ENCODE measurements around the gene OR2K2.
A peak's percentile ranks its signal among the peaks of the same experiment; 100 is the strongest.

OR2K2 gene

GRCh38 chr9:111330124-111330523 is at the start of gene OR2K2:
OR2K2 (minus strand) TSS chr9:111330224; CDS start chr9:111328433, 1,791 bp downstream.
- Histone ChIP-seq H3K27me3 (ENCODE audit: control insufficient read depth in 5 of 5, insufficient read depth in 4 of 5, low read length in 5 of 5) (no peaks in the 10 kb centered on the region), H3K9ac (ENCODE audit: low read length in 5 of 5) (no peak within 1 kb of the TSS), H3K4me3 (ENCODE audit: low read depth in 1 of 5, low read length in 5 of 5) (no peak within 1 kb of the TSS), H3K9me3 (ENCODE audit: control insufficient read depth in 5 of 5, low read length in 5 of 5) (no peaks in the 10 kb centered on the region), H3K27ac (ENCODE audit: low read depth, low read length) (no peak within 1 kb of the TSS), H3K4me1 (ENCODE audit: control insufficient read depth in 5 of 5, insufficient read depth in 5 of 5, low read length in 5 of 5) (no peaks in the 10 kb centered on the region), H3K36me3 (ENCODE audit: control insufficient read depth in 5 of 5, insufficient read depth in 5 of 5, low read length in 5 of 5) (no peaks in the 10 kb centered on the region)

GRCh38 chr9:111375817-111376564 is 46.0 kb upstream of the OR2K2 start:
- Histone ChIP-seq H3K36me3 (ENCODE audit: control insufficient read depth in 5 of 5, insufficient read depth in 5 of 5, low read length in 5 of 5) (peaks cover 67 to 84% (median 77%) of the 10 kb centered on the region in 5 donors), H3K4me1 (ENCODE audit: control insufficient read depth in 5 of 5, insufficient read depth in 5 of 5, low read length in 5 of 5) (no peaks in the 10 kb centered on the region), H3K27ac (ENCODE audit: low read depth, low read length) (no peak overlapping the region), H3K9me3 (ENCODE audit: control insufficient read depth in 5 of 5, low read length in 5 of 5) (no peaks in the 10 kb centered on the region), H3K27me3 (ENCODE audit: control insufficient read depth in 5 of 5, insufficient read depth in 4 of 5, low read length in 5 of 5) (no peaks in the 10 kb centered on the region), H3K9ac (ENCODE audit: low read length in 5 of 5) (no peak overlapping the region), H3K4me3 (ENCODE audit: low read depth in 1 of 5, low read length in 5 of 5) (no peak overlapping the region)

DNA sequence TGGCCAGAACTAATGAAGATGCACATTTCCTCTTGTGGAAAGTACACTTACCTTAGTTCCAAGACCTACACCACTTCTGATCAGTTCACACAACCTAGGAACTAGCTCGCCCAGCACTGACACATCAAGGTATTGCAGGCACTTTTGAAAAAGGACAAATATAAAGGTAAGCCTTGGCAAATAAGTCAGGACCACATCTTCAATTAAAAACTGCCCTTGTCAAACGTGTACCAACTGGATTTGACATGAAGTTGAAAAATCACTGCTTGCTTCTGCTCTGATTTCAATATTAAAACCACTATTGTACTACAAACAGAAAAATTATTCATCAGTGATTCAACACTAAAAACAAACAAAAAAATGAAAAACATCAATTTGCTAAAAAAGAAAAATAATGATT is 45.0 kb upstream of the OR2K2 start:
- H3K36me3 ChIP-seq (ENCODE audit: control insufficient read depth in 5 of 5, insufficient read depth in 5 of 5, low read length in 5 of 5) = peaks cover 74 to 87% (median 82%) of the 10 kb centered on the region in 5 donors
- H3K9me3 ChIP-seq (ENCODE audit: control insufficient read depth in 5 of 5, low read length in 5 of 5) = no peaks in the 10 kb centered on the region
- no peak overlapping the region for H3K27ac ChIP-seq (ENCODE audit: low read depth, low read length)
- no peaks in the 10 kb centered on the region for H3K4me1 ChIP-seq (ENCODE audit: control insufficient read depth in 5 of 5, insufficient read depth in 5 of 5, low read length in 5 of 5)
- no peaks in the 10 kb centered on the region for H3K27me3 ChIP-seq (ENCODE audit: control insufficient read depth in 5 of 5, insufficient read depth in 4 of 5, low read length in 5 of 5)
- no peak overlapping the region for H3K4me3 ChIP-seq (ENCODE audit: low read depth in 1 of 5, low read length in 5 of 5)
- no peak overlapping the region for H3K9ac ChIP-seq (ENCODE audit: low read length in 5 of 5)

DNA sequence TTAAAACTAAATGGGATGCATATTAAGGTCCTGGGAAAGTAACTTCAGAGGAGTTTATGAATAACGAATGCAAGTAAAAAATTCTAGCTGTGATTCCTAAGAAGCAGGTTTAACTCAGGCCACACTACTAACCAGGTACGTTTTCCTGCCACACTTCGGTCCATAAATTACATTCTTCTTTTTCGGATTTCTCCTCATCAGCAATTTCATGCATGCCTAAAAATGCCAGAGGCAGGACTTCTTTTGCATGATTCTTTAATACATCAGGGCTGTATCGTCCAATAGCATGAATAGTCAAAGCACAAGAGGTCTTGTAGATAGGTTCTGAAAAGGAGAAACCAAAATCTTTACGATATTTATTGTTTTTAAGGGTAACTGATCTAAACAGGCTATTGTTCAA is 42.3 kb upstream of the OR2K2 start:
- Histone ChIP-seq H3K9me3 (ENCODE audit: control insufficient read depth in 5 of 5, low read length in 5 of 5) (no peaks in the 10 kb centered on the region), H3K36me3 (ENCODE audit: control insufficient read depth in 5 of 5, insufficient read depth in 5 of 5, low read length in 5 of 5) (peaks cover 84 to 91% (median 89%) of the 10 kb centered on the region in 5 donors), H3K27me3 (ENCODE audit: control insufficient read depth in 5 of 5, insufficient read depth in 4 of 5, low read length in 5 of 5) (no peaks in the 10 kb centered on the region), H3K4me3 (ENCODE audit: low read depth in 1 of 5, low read length in 5 of 5) (no peak overlapping the region), H3K4me1 (ENCODE audit: control insufficient read depth in 5 of 5, insufficient read depth in 5 of 5, low read length in 5 of 5) (no peaks in the 10 kb centered on the region), H3K9ac (ENCODE audit: low read length in 5 of 5) (no peak overlapping the region), H3K27ac (ENCODE audit: low read depth, low read length) (no peak overlapping the region)

DNA sequence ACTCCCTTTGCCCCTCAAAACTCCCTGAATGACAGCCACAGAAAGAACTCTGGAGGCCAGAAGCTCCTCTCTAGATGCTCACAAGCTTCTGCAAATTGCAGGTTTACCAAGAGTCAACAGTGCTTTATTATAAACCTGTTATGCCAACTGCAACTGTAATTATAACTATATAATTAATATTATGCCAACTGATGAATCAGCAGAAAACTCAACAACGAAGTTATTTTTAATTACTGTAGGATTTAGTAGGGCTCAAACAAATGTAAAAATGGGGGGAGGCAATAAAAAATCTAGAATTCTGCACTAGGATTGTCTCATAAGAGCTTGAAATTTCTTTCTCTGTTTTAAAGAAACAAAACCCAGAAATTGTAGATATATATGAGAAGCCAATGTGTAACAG is 37.0 kb upstream of the OR2K2 start:
- no peak overlapping the region for H3K27ac ChIP-seq (ENCODE audit: low read depth, low read length)
- H3K4me1 ChIP-seq (ENCODE audit: control insufficient read depth in 5 of 5, insufficient read depth in 5 of 5, low read length in 5 of 5) = no peaks in the 10 kb centered on the region
- no peak overlapping the region for H3K4me3 ChIP-seq (ENCODE audit: low read depth in 1 of 5, low read length in 5 of 5)
- H3K36me3 ChIP-seq (ENCODE audit: control insufficient read depth in 5 of 5, insufficient read depth in 5 of 5, low read length in 5 of 5) = peaks cover 81 to 95% (median 86%) of the 10 kb centered on the region in 5 donors
- no peaks in the 10 kb centered on the region for H3K27me3 ChIP-seq (ENCODE audit: control insufficient read depth in 5 of 5, insufficient read depth in 4 of 5, low read length in 5 of 5)
- H3K9ac ChIP-seq (ENCODE audit: low read length in 5 of 5) = no peak overlapping the region
- no peaks in the 10 kb centered on the region for H3K9me3 ChIP-seq (ENCODE audit: control insufficient read depth in 5 of 5, low read length in 5 of 5)

- H3K9me3 ChIP-seq (ENCODE audit: control insufficient read depth in 5 of 5, low read length in 5 of 5) = no peaks in the 10 kb centered on the region
- no peak overlapping the region for H3K9ac ChIP-seq (ENCODE audit: low read length in 5 of 5)
- H3K4me3 ChIP-seq (ENCODE audit: low read depth in 1 of 5, low read length in 5 of 5) = no peak overlapping the region
- no peak overlapping the region for H3K27ac ChIP-seq (ENCODE audit: low read depth, low read length)
- no peaks in the 10 kb centered on the region for H3K4me1 ChIP-seq (ENCODE audit: control insufficient read depth in 5 of 5, insufficient read depth in 5 of 5, low read length in 5 of 5)
- peaks cover 40 to 64% (median 60%) of the 10 kb centered on the region in 5 donors for H3K36me3 ChIP-seq (ENCODE audit: control insufficient read depth in 5 of 5, insufficient read depth in 5 of 5, low read length in 5 of 5)
- no peaks in the 10 kb centered on the region for H3K27me3 ChIP-seq (ENCODE audit: control insufficient read depth in 5 of 5, insufficient read depth in 4 of 5, low read length in 5 of 5)
These were observed 32.5 kb upstream of the OR2K2 start for GRCh38 chr9:111362526-111362925.

DNA sequence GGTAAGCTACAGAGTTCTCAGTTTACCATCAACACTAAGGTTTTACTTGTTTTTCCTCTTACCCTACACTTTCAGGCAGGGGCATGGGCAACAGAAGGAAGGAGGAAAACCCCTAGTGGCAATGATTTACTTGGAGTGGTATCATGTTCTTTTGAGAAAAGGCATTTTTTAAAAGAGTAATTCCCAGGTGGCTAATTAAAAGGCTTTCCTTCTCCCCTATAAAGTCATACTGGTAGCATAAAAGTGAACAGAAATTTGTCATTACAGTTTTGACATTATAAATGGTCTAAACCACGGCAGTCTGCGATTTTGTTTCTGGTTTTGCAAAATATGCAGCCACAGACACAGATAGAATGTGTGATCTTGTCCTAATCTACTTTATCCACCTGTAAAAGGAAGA is 30.9 kb upstream of the OR2K2 start:
- Histone ChIP-seq H3K9me3 (ENCODE audit: control insufficient read depth in 5 of 5, low read length in 5 of 5) (no peaks in the 10 kb centered on the region), H3K27ac (ENCODE audit: low read depth, low read length) (no peak overlapping the region), H3K4me1 (ENCODE audit: control insufficient read depth in 5 of 5, insufficient read depth in 5 of 5, low read length in 5 of 5) (peaks cover 0 to 11% (median 10%) of the 10 kb centered on the region in 5 donors), H3K9ac (ENCODE audit: low read length in 5 of 5) (no peak overlapping the region), H3K4me3 (ENCODE audit: low read depth in 1 of 5, low read length in 5 of 5) (no peak overlapping the region), H3K27me3 (ENCODE audit: control insufficient read depth in 5 of 5, insufficient read depth in 4 of 5, low read length in 5 of 5) (no peaks in the 10 kb centered on the region), H3K36me3 (ENCODE audit: control insufficient read depth in 5 of 5, insufficient read depth in 5 of 5, low read length in 5 of 5) (peaks cover 27 to 50% (median 45%) of the 10 kb centered on the region in 5 donors)

GRCh38 chr9:111356481-111357244 is 26.6 kb upstream of the OR2K2 start:
- Histone ChIP-seq H3K27ac (ENCODE audit: low read depth, low read length) (peak overlapping the region; percentile 27), H3K4me3 (ENCODE audit: low read depth in 1 of 5, low read length in 5 of 5) (peak overlapping the region; percentile 39 to 67 (median 56)), H3K36me3 (ENCODE audit: control insufficient read depth in 5 of 5, insufficient read depth in 5 of 5, low read length in 5 of 5) (peaks cover 0 to 15% (median 10%) of the 10 kb centered on the region in 5 donors), H3K9me3 (ENCODE audit: control insufficient read depth in 5 of 5, low read length in 5 of 5) (no peaks in the 10 kb centered on the region), H3K27me3 (ENCODE audit: control insufficient read depth in 5 of 5, insufficient read depth in 4 of 5, low read length in 5 of 5) (no peaks in the 10 kb centered on the region), H3K4me1 (ENCODE audit: control insufficient read depth in 5 of 5, insufficient read depth in 5 of 5, low read length in 5 of 5) (peaks cover 0 to 11% (median 10%) of the 10 kb centered on the region in 5 donors), H3K9ac (ENCODE audit: low read length in 5 of 5) (peak overlapping the region in 2 of 5 donors; percentile 47 to 53)

DNA sequence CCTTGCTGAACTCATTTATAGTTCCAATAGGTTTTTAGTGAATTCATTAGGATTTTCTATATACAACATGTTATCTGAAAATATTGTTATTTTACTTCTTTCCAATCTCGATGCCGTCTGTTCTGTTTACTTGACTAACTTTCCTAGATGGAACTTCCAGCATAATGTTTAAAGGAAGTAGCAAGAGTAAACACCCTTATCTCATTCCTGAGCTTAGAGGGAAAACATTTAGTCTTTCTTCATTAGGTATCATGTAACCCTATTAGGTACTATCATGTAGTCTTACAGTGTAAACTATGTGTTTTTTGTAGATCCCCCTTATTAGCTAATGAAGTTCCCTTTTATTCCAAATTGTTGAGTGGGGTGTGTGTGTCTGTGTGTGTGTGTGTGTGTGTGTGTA is 22.5 kb upstream of the OR2K2 start:
- Histone ChIP-seq H3K9ac (ENCODE audit: low read length in 5 of 5) (no peak overlapping the region), H3K4me1 (ENCODE audit: control insufficient read depth in 5 of 5, insufficient read depth in 5 of 5, low read length in 5 of 5) (peaks cover 0 to 11% (median 10%) of the 10 kb centered on the region in 5 donors), H3K27ac (ENCODE audit: low read depth, low read length) (no peak overlapping the region), H3K36me3 (ENCODE audit: control insufficient read depth in 5 of 5, insufficient read depth in 5 of 5, low read length in 5 of 5) (no peaks in the 10 kb centered on the region), H3K4me3 (ENCODE audit: low read depth in 1 of 5, low read length in 5 of 5) (no peak overlapping the region), H3K9me3 (ENCODE audit: control insufficient read depth in 5 of 5, low read length in 5 of 5) (no peaks in the 10 kb centered on the region), H3K27me3 (ENCODE audit: control insufficient read depth in 5 of 5, insufficient read depth in 4 of 5, low read length in 5 of 5) (no peaks in the 10 kb centered on the region)

- Histone ChIP-seq H3K9ac (ENCODE audit: low read length in 5 of 5) (no peak overlapping the region), H3K27me3 (ENCODE audit: control insufficient read depth in 5 of 5, insufficient read depth in 4 of 5, low read length in 5 of 5) (no peaks in the 10 kb centered on the region), H3K36me3 (ENCODE audit: control insufficient read depth in 5 of 5, insufficient read depth in 5 of 5, low read length in 5 of 5) (no peaks in the 10 kb centered on the region), H3K27ac (ENCODE audit: low read depth, low read length) (no peak overlapping the region), H3K9me3 (ENCODE audit: control insufficient read depth in 5 of 5, low read length in 5 of 5) (no peaks in the 10 kb centered on the region), H3K4me3 (ENCODE audit: low read depth in 1 of 5, low read length in 5 of 5) (no peak overlapping the region), H3K4me1 (ENCODE audit: control insufficient read depth in 5 of 5, insufficient read depth in 5 of 5, low read length in 5 of 5) (no peaks in the 10 kb centered on the region)
These were observed 20.5 kb upstream of the OR2K2 start for GRCh38 chr9:111350556-111350955.
